GM19372 (cell line): ENCODE measurements around the gene PRSS3.
"Not testable (repeated sequence)": the region's sequence is repeated elsewhere in the genome, so short reads cannot be mapped to it uniquely, and the experiment has no call there.

Source experiments
- ATAC-seq: cut with Tn5 transposase; IDR thresholded peaks from one replicate; pipeline ENCODE4 v1.9.1; 2021; ENCODE audit warnings: mild to moderate bottlenecking, low read depth, moderate library complexity; ENCODE audit not compliant: unreplicated experiment

The PRSS3 gene

DNA sequence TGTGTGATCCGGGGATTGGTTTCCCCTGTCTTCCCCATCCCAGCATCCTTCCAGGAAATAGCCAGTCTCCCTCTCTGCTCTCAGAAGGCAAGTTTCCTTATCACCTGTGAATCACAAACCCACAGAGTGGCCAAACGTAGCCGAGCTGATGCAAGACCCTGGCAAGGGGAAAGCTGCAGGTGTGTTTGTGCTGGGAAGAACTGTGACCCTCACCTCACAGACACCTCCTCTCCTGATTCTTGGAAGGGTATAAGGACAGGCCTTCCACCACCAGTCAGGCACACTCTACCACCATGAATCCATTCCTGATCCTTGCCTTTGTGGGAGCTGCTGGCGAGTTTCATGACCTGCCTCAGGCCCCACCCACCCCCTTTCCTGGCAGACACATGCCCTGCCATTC, at the start of gene PRSS3:
Gene PRSS3, plus strand, starts transcription at position 281 of the 400 bp plus-strand sequence. Its CDS starts 13 bp downstream, at position 294.
- no peak for ATAC-seq

GRCh38 chr9:33748633-33749304, 46.6 kb upstream of the PRSS3 start:
- ATAC-seq, result no peak

DNA sequence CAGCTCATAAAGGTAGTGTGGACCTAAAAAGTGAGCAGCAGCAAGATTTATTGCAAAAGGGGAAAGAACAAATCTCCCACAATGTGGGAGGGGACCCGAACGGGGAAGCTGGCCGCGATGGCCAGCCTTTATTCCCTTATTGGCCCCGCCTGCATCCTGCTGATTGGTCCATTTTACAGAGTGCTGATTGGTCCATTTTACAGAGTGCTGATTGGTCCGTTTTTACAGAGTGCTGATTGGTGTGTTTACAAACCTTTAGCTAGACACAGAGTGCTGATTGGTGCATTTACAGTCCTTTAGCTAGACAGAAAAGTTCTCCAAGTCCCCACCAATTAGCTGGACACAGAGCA, 46.1 kb upstream of the PRSS3 start:
- ATAC-seq, result not testable (repeated sequence)

DNA sequence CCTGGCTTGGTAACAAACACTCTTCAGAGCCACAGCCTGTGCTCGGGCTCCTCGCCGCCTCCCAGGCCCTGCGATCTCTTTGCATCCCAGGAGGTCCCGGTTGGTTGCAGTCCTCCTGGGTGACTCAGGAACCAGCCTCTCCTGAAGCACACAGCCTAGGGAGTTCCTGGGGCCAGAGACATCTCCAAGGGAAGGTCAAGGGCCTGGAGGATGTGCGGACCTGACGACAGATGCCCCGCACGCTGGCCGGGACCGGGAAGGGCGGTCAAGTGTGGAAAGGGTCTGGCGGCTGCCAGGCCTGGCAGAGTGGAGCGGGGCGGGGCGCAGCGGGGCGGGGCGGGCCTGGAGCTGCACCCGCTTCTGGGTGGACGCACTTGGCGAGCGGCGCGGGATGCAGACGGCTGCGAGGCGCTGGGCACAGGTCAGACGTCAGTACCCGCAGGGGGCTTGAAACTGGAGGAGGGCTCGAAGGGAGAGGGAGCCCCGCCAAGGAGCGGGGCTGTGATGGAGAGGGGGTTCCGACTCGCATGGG, 45.0 kb upstream of the PRSS3 start:
- no peak for ATAC-seq

DNA sequence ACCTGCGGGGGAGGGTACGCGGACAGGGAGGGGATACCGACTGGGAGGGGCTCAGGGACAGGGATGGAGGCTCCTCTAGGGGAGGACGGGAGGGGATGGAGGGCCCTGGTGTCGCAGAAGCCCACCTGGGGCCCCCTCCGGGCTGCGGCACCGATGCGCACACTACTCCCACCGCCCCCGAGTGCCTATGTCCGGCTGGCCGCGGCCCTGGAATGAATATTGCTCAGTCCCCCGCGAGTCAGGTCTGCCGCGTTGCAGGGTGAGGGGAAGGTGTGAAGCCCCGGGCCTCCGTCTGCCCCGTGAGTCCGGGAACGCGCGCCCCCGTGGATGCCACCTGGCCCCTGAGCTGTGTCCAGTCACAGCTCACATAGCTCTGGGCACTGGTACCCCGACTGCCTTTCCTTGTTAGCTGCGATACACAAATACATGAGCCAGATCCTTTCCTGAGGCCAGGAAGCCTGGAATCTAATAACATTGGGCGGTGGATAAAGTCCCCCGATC, 44.5 kb upstream of the PRSS3 start:
- ATAC-seq, result no peak

- ATAC-seq, result no peak
These were observed 43.7 kb upstream of the PRSS3 start for GRCh38 chr9:33751536-33752129.

- ATAC-seq, result no peak
These were observed 43.2 kb upstream of the PRSS3 start for GRCh38 chr9:33752130-33752637.

DNA sequence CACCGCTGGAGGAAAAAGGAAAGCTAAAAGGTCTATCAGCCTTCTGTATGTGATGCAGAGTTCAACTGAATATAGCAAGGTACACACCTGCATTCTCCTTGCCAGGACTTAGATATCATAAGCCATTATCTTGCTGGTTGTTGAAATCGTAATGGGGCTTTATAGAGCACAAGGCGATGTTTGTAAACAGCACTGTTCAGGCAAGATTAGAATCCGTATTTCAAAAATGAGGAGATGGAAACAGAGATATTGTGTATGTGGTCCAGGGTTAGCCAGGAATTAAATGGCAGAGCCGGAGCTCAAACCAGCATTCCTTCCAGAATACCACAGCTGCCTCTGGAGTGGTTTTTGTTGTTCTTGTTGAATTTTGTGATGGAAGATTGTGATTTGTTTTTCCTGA, 42.6 kb upstream of the PRSS3 start:
- ATAC-seq, result not testable (repeated sequence)

DNA sequence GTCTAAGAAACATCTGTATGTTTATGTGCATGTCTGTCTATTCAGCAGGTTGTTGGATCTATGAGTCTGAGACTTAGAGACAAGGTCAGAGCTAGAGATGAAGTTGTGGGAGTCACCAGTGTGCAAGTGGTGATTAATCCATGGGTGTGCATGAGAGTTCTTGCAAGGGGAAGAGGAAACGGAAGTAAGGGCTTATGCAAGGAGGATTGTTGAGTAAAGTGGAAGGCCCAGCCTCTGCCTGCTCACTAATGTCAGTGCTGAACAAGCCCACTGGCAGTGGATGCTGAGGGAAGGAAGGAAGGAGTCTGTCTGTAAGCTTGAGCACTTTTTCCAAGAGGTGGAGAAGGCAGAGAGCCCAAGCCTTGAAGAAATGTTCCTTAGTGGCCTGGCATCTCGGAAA, 35.7 kb upstream of the PRSS3 start:
- not testable (repeated sequence) for ATAC-seq

- ATAC-seq, result no peak
These were observed 33.0 kb upstream of the PRSS3 start for GRCh38 chr9:33762343-33762742.

DNA sequence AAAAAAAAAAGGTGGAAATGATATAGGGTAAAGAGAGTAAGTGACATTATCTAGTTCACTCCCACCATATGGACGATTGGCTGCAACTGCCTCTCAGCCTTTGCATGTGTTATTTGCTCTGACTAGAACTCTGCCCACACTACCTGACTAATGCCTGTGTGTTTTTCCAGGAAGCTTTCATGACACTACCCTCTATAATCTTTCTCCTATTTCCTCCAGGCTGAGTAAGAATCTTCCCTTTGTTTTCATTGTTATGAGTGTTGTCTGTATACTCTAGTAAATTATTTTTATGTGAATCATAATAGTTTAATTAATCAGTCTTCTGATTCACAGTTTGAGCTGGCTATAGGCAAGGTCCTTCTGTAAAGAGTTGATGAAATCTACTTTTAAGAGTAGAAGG, 31.7 kb upstream of the PRSS3 start:
- ATAC-seq, result not testable (repeated sequence)

DNA sequence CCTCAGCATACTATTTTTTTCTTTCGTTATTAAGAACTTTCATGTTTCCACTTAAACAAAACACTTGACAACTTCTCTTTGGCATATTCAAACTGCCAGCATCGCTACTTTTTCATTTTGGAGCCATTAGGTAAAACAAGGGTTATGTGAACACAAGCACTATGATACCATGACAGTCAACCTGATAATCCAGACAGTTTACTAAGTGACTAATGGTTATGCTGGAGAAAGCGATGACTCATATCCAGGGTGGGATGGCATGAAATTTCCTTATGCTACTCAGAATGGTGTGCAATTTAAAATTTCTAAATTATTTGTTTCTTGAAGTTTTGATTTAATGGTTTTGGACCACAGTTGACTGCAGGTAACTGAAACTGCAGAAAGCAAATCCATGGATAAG, 29.9 kb upstream of the PRSS3 start:
- ATAC-seq, result no peak

- not testable (repeated sequence) for ATAC-seq
These were observed 25.0 kb upstream of the PRSS3 start for GRCh38 chr9:33770156-33770880.

GRCh38 chr9:33773135-33773534, 22.2 kb upstream of the PRSS3 start:
- not testable (repeated sequence) for ATAC-seq

- not testable (repeated sequence) for ATAC-seq
These were observed 21.2 kb upstream of the PRSS3 start for GRCh38 chr9:33774074-33774659.

DNA sequence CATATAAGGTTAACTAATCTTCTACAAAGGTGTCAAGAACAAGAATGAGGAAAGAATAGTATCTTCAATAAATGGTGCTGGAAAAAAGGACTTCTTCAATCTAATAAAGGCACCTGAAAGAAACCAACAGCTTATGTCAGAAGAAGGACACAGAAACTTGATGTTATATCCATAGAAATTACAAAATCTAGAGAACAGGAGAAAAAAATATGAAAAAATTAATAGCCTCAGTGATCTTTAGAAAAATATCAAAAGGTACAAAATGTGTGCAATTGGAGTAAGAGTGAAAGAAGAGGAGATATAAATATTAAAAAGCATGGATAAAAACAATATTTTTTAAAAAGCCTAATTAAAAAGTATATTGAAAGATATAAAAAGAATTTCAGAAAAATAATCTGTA, 18.8 kb upstream of the PRSS3 start:
- ATAC-seq, result no peak

DNA sequence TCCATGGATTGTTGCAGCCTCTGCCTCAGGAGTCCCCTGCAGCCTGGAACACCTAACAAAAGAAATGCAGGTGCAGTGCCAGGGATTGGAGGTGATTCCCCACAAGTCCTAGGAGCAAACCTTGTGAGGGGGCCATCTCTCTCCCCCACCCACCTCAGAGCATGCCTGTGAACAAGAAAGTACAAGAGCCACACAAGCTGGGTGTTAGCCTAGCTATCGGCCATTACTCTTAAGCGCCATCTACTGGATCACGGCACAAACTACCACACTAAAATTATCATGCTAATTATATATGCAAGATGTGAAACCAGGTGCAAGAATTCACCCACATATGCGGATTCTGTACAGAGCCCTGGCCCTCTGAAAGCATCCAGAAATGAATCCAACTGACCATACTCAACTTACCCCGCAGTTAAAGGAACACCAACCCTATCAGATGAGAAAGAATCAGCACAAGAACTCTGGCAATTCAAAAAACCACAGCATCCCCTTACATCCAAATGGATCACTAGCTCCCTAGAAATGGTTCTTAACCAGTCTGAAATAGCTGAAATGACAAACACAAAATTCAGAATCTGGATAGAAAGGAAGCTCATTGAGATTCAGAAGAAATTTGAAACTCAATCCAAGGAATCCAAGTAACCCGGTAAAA, 16.5 kb upstream of the PRSS3 start:
- ATAC-seq, result no peak

DNA sequence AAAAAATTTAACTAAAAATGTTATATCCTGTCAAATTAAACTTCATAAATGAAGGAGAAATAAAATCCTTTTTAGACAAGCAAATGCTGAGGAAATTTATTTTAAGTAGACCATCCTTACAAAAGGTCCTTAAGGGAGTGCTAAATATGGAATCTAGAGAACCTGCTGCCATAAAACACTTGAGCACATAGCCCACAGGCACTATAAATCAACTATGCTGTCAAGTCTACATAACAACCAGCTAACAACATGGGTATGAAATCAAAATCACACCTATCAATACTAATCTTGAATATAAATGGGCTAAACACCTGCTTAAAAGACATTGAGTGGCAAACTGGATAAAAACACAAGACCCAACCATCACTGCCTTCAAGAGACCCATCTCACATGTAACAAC, 15.1 kb upstream of the PRSS3 start:
- no peak for ATAC-seq

DNA sequence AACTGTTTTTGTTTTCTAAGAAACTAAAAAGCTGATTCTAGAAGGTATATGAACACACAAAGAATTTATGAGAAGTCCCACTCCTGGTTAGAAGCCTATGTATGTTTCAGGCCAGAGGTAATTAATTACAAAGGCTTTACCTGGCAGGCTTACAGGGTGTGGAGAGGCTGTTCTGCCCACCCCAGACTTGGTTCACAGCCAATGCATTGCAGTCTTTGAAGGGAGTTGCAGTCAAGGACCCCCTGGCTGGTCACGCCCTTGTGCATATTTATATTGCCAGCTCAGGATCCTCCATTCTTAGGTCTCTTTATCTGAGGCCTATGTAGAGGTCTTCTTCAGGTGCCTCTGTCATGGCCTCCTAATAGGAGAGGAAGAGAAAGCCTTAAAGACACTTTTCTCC, 13.6 kb upstream of the PRSS3 start:
- no peak for ATAC-seq

DNA sequence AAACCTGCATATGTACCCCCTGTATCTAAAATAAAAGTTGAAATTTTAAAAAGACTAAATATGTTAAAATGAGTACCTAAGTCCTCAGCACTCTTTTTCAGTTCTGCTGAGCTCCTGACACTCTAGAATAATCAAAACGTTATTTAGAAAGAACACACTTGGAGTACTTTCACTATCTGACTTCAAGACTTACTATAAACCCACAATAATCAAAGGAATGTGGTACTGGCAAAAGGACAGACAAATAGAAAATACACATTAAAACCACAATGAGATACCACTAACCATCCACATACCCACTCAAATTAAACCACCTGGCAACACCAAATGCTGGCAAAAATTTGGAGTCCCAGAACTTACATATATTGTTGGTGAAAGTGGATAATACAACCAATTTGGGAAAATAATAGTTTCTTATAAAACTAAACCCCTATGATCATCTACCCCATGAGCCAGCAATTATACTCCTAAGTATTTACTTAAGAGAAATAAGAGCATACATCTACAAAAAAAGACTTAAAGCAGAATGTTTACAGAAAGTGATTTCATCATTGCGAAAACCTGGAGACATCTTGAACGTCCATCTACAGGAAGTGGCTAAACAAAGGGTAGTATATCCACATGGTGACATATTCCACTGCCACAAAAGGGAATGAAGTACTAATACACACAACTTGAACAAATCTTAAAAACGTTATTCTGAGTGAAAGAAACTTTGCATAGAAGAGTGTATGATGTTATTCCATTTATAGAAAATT, 12.8 kb upstream of the PRSS3 start:
- ATAC-seq, result no peak
